Calu3 (cell line): ENCODE results near the gene DGCR6L. TPM values are rescaled to one million over a fixed set of nuclear protein-coding genes. Genes with fewer than 3 reads are reported as not detected.
A peak's percentile ranks its signal among the peaks of the same experiment; 100 is the strongest.
"Not testable (repeated sequence)": the region's sequence is repeated elsewhere in the genome, so short reads cannot be mapped to it uniquely, and the experiment has no call there.

Experiments
- BruUV-seq: library from RNA; stranded (reverse); fragments of 400-500 nt; replicated peaks from 2 replicates; lab custom pipeline; 2021; lab: Mats Ljungman, UMichigan
- CTCF ChIA-PET: fragments of 300-600 bp; sonication (Branson Sonifier 250); formaldehyde crosslinking; loops from one replicate; lab custom pipeline; 2022; ENCODE audit warnings: antibody characterized with exemption; lab: Charles Lee
- DNase-seq: peaks from one replicate; pipeline ENCODE4 v3.0.0; 2022
- H3K27ac Mint-ChIP-seq: one replicate; pipeline ENCODE4 v1.8.0; 2022; ENCODE audit warnings: mixed read lengths; ENCODE audit not compliant: unreplicated experiment
- H3K27me3 Mint-ChIP-seq: one replicate; pipeline ENCODE4 v1.8.0; 2022; ENCODE audit warnings: mixed read lengths; ENCODE audit not compliant: unreplicated experiment
- H3K36me3 Mint-ChIP-seq: one replicate; pipeline ENCODE4 v1.8.0; 2022; ENCODE audit warnings: mild to moderate bottlenecking, moderate library complexity, mixed read lengths; ENCODE audit not compliant: insufficient read depth, unreplicated experiment
- H3K4me1 Mint-ChIP-seq: one replicate; pipeline ENCODE4 v1.8.0; 2022; ENCODE audit warnings: mild to moderate bottlenecking, low read depth, mixed read lengths; ENCODE audit not compliant: unreplicated experiment
- H3K4me3 Mint-ChIP-seq: one replicate; pipeline ENCODE4 v1.8.0; 2022; ENCODE audit warnings: mild to moderate bottlenecking, low read depth, moderate library complexity, mixed read lengths; ENCODE audit not compliant: unreplicated experiment
- H3K9me3 Mint-ChIP-seq: one replicate; pipeline ENCODE4 v1.8.0; 2022; ENCODE audit warnings: low read depth, mixed read lengths; ENCODE audit not compliant: unreplicated experiment
- intact Hi-C: fragments of 100-400 bp; cut with micrococcal nuclease; formaldehyde crosslinking; loops from one replicate; pipeline ENCODE4 v1.10.0; 2022; ENCODE audit not compliant: unreplicated experiment
- total RNA-seq: library from RNA; stranded (reverse); gene quantifications from 2 replicates; pipeline ENCODE4 v1.2.3, GENCODE V29; 2022
- TF ChIP-seq, protein P1 (sequence below): fragments of 200-600 bp; IDR thresholded peaks from one replicate; pipeline ENCODE4 v1.8.0; 2022; ENCODE audit warnings: antibody characterized with exemption; ENCODE audit not compliant: unreplicated experiment

Gene DGCR6L
- total RNA-seq, 1 experiment from 2014 or later: 39.6 TPM

DNA sequence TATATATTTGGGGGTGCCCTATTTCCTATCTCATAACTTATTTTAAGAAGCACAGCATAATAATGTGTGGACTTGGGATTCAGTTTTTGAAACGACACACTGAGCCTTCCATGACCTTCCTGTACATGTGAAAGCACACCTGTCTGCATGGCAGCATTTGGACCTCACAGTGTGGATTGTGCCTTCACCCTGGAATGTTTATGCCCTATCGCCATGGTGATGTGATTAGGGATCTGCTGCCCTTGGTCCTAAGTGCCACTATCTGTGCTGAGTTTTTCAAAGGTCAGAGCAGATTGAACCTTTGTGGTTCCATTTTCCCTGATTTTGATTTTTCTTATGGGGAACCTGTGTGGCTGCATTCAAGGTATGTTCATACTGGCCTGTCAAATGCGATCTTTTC lies 17.9 kb upstream of the DGCR6L start:
- H3K4me1 Mint-ChIP-seq, H3K27ac Mint-ChIP-seq, H3K9me3 Mint-ChIP-seq, H3K27me3 Mint-ChIP-seq, intact Hi-C loops, H3K4me3 Mint-ChIP-seq, BruUV-seq, DNase-seq, H3K36me3 Mint-ChIP-seq, CTCF ChIA-PET: not testable (repeated sequence)

- intact Hi-C loops, H3K27me3 Mint-ChIP-seq, H3K4me1 Mint-ChIP-seq, DNase-seq, H3K9me3 Mint-ChIP-seq, BruUV-seq, H3K4me3 Mint-ChIP-seq, H3K27ac Mint-ChIP-seq, CTCF ChIA-PET, H3K36me3 Mint-ChIP-seq: not testable (repeated sequence)
These were observed 16.7 kb upstream of the DGCR6L start for GRCh38 chr22:20336561-20336960.

- CTCF ChIA-PET: interaction anchor here (0.7 kb wide), 1 partner anchor 415 kb away, joined by 3 read pairs; no protein-coding TSS in a partner anchor
- H3K9me3 Mint-ChIP-seq, BruUV-seq, DNase-seq, H3K36me3 Mint-ChIP-seq, intact Hi-C loops, H3K4me3 Mint-ChIP-seq, H3K4me1 Mint-ChIP-seq, H3K27ac Mint-ChIP-seq: not testable (repeated sequence)
- H3K27me3 Mint-ChIP-seq: peaks cover 13% of the 10 kb centered on the region
These were observed 8.7 kb upstream of the DGCR6L start for GRCh38 chr22:20328569-20328930.

DNA sequence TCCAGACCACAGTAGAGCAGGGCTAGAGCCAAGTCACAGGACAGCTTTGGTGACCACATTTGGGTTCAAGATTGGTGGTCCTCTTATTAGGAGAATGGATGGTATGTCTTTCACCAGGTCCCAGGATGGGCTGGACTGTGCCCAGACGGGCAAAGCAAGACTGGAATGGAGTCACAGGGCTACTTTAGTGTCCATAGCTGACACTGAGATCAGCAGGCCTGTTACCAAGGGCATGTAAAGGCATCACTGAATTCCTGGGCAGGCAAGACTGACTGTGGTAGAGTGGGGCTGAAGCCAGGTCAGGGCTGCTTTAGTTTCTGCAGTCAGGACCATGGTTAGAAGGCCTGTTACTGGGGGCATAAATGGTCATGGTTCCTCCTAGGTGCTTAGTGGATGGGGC lies 6.1 kb upstream of the DGCR6L start:
- H3K4me3 Mint-ChIP-seq, DNase-seq, H3K9me3 Mint-ChIP-seq, H3K27ac Mint-ChIP-seq, intact Hi-C loops, CTCF ChIA-PET, H3K36me3 Mint-ChIP-seq, BruUV-seq: not testable (repeated sequence)
- Mint-ChIP-seq H3K27me3 (peaks cover 13% of the 10 kb centered on the region), H3K4me1 (peaks cover 11% of the 10 kb centered on the region)

- Mint-ChIP-seq H3K4me3 (no peak overlapping the region), H3K27me3 (peaks cover 13% of the 10 kb centered on the region), H3K27ac (no peak overlapping the region), H3K9me3 (no peaks in the 10 kb centered on the region), H3K4me1 (peaks cover 11% of the 10 kb centered on the region), H3K36me3 (peaks cover 28% of the 10 kb centered on the region)
- intact Hi-C loops: no loop called here
- CTCF ChIA-PET: no interaction called here
- TF ChIP-seq, protein P1, sequence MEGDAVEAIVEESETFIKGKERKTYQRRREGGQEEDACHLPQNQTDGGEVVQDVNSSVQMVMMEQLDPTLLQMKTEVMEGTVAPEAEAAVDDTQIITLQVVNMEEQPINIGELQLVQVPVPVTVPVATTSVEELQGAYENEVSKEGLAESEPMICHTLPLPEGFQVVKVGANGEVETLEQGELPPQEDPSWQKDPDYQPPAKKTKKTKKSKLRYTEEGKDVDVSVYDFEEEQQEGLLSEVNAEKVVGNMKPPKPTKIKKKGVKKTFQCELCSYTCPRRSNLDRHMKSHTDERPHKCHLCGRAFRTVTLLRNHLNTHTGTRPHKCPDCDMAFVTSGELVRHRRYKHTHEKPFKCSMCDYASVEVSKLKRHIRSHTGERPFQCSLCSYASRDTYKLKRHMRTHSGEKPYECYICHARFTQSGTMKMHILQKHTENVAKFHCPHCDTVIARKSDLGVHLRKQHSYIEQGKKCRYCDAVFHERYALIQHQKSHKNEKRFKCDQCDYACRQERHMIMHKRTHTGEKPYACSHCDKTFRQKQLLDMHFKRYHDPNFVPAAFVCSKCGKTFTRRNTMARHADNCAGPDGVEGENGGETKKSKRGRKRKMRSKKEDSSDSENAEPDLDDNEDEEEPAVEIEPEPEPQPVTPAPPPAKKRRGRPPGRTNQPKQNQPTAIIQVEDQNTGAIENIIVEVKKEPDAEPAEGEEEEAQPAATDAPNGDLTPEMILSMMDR: no peak
- DNase-seq: no peak
- BruUV-seq: no TSS peak
These were observed 4.3 kb upstream of the DGCR6L start for GRCh38 chr22:20324139-20324516.

DNA sequence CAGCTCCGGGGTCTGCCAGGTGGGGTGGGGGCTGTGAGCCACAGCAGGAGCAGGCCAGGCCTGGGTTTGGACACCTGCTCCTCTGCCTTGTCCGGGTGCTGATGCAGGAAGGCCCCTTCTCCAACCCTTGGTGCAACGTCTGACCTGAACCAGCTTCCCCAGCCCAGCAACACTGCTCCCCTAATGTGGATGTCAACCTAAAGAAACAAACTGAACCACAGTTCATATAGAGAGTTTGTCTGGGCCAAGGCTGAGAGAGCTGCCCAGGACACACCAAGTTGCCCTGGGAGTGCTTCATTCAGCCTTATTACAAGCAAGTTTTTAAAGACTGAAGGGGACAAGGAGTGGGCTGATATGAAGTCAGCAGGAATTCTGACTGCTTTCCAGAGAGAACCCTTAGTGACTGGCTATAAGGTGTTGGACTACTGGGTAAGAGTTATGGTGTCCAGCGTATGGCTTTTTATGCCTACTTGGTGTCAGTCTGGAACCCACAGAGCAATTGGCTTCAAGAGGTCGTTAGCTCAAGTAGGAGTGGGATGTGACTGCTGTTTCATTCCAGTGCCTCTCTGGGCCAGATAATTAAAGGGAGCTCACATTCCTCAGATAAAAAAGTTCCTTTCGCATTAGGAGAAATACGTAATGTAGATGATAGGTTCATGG lies 1.8 kb upstream of the DGCR6L start:
- Mint-ChIP-seq H3K4me1 (peaks cover 18% of the 10 kb centered on the region), H3K36me3 (peaks cover 30% of the 10 kb centered on the region)
- CTCF ChIA-PET, H3K9me3 Mint-ChIP-seq, BruUV-seq, intact Hi-C loops, H3K27ac Mint-ChIP-seq, H3K4me3 Mint-ChIP-seq, H3K27me3 Mint-ChIP-seq, DNase-seq: not testable (repeated sequence)

GRCh38 chr22:20320659-20321551 lies 1.0 kb upstream of the DGCR6L start:
- DNase-seq, H3K9me3 Mint-ChIP-seq, H3K27me3 Mint-ChIP-seq, BruUV-seq, CTCF ChIA-PET, intact Hi-C loops: not testable (repeated sequence)
- H3K4me3 Mint-ChIP-seq: peak overlapping the region; percentile 96
- peaks cover 30% of the 10 kb centered on the region for H3K36me3 Mint-ChIP-seq
- peak overlapping the region; percentile 64 for H3K27ac Mint-ChIP-seq
- H3K4me1 Mint-ChIP-seq: peaks cover 18% of the 10 kb centered on the region
